CD4-positive, CD25-positive, alpha-beta regulatory T cell (primary cell): Measurements from ENCODE around the gene IL36A. TPM values are rescaled to one million over a fixed set of nuclear protein-coding genes. Genes with fewer than 3 reads are reported as not detected.

Source experiments
- ATAC-seq, 2 donors: fragments of 150-1000 bp; cut with Tn5 transposase; one replicate each; pipeline ENCODE4 v1.10.0; 2021; ENCODE audit warnings: low read depth in 2 of 2, moderate number of reproducible peaks in 2 of 2, moderate library complexity in 1 of 2
- DNase-seq, 3 donors: peaks; one replicate each; pipeline versions ENCODE4 v3.0.0 to v3.0.0-alpha.2; 2012 to 2022; ENCODE audit warnings: mixed read lengths in 1 of 3
- H3K27ac ChIP-seq: one replicate; pipeline ENCODE4 v1.7.0; 2013; ENCODE audit warnings: mild to moderate bottlenecking, low read length; ENCODE audit not compliant: insufficient read depth, poor library complexity, severe bottlenecking
- H3K27me3 ChIP-seq: one replicate; pipeline ENCODE4 v1.7.0; 2013; ENCODE audit warnings: low read length; ENCODE audit not compliant: control insufficient read depth, insufficient read depth
- H3K36me3 ChIP-seq: one replicate; pipeline ENCODE4 v1.7.0; 2013; ENCODE audit warnings: mild to moderate bottlenecking, low read length, moderate library complexity; ENCODE audit not compliant: control insufficient read depth, insufficient read depth
- H3K4me1 ChIP-seq: 2 replicates; pipeline ENCODE4 v1.7.0; 2013; ENCODE audit warnings: mild to moderate bottlenecking, low read length; ENCODE audit not compliant: insufficient read depth, control insufficient read depth, poor library complexity, severe bottlenecking
- H3K4me3 ChIP-seq: one replicate; pipeline ENCODE4 v1.7.0; 2013; ENCODE audit warnings: low read depth, mild to moderate bottlenecking, low read length, moderate library complexity
- H3K9me3 ChIP-seq, 2 experiments: 1 replicate in 1 of 2; 2 replicates in 1 of 2; pipeline ENCODE4 v1.7.0; 2013; ENCODE audit warnings: low read length in 2 of 2, mild to moderate bottlenecking in 1 of 2, moderate library complexity in 1 of 2; ENCODE audit not compliant: control insufficient read depth in 2 of 2
- H3K27ac Mint-ChIP-seq, 3 donors: one replicate each; pipeline ENCODE4 v1.8.0; 2020 to 2022; ENCODE audit warnings: mild to moderate bottlenecking in 3 of 3, mixed read lengths in 3 of 3, moderate library complexity in 2 of 3
- H3K27me3 Mint-ChIP-seq: one replicate; pipeline ENCODE4 v1.8.0; 2022; ENCODE audit warnings: mild to moderate bottlenecking, mixed read lengths
- H3K36me3 Mint-ChIP-seq: one replicate; pipeline ENCODE4 v1.8.0; 2020; ENCODE audit warnings: mixed read lengths
- H3K4me1 Mint-ChIP-seq, 4 donors: one replicate each; pipeline ENCODE4 v1.8.0; 2020 to 2022; ENCODE audit warnings: mixed read lengths in 4 of 4, mild to moderate bottlenecking in 1 of 4
- H3K4me3 Mint-ChIP-seq, 4 donors: one replicate each; pipeline ENCODE4 v1.8.0; 2020 to 2022; ENCODE audit warnings: mild to moderate bottlenecking in 4 of 4, mixed read lengths in 4 of 4, moderate library complexity in 3 of 4
- H3K9me3 Mint-ChIP-seq, 7 donors: one replicate each; pipeline ENCODE4 v1.8.0; 2020 to 2022; ENCODE audit warnings: mixed read lengths in 7 of 7, mild to moderate bottlenecking in 3 of 7, moderate library complexity in 2 of 7
- polyA plus RNA-seq, 4 donors: library from polyadenylated mRNA; unstranded; fragments of 300-500 nt; fragmentation: Illumina TruSeq; gene quantifications; one replicate each; pipeline ENCODE4 v1.2.3, GENCODE V29; 2021
- total RNA-seq: library from RNA; stranded (reverse); gene quantifications from one replicate; pipeline ENCODE4 v1.2.3, GENCODE V29; 2022

Gene IL36A
- total RNA-seq, result not detected
- polyA plus RNA-seq, result under 1 TPM in 3 of 4 donors, not detected in 1; 0.38 to 0.42 (median 0.42) TPM

GRCh38 chr2:113005030-113005509 is at the start of gene IL36A:
TSS of gene IL36A (plus strand) at chr2:113005459. CDS start at chr2:113005872, 413 bp downstream.
- Histone ChIP-seq H3K4me1 (no peaks in the 10 kb centered on the region), H3K27me3 (no peaks in the 10 kb centered on the region), H3K4me3 (no peak within 1 kb of the TSS), H3K9me3 (peaks cover 14% of the 10 kb centered on the region in 2 experiments), H3K27ac (no peak within 1 kb of the TSS), H3K36me3 (no peaks in the 10 kb centered on the region)
- Mint-ChIP-seq H3K4me1 (peaks cover 0 to 2% (median 0%) of the 10 kb centered on the region in 4 donors), H3K27ac (peak within 1 kb of the TSS in 2 of 3 donors; percentile 23 to 71), H3K36me3 (peaks cover 10% of the 10 kb centered on the region), H3K4me3 (no peak within 1 kb of the TSS), H3K9me3 (peaks cover 0 to 17% (median 8%) of the 10 kb centered on the region in 7 donors), H3K27me3 (peaks cover 10% of the 10 kb centered on the region)
- DNase-seq, result no peak
- ATAC-seq, result no peak

- ATAC-seq, result no peak
- Histone ChIP-seq H3K27me3 (peaks cover 3% of the 10 kb centered on the region), H3K4me3 (no peak overlapping the region), H3K9me3 (no peaks in the 10 kb centered on the region), H3K27ac (no peak overlapping the region), H3K36me3 (no peaks in the 10 kb centered on the region), H3K4me1 (no peaks in the 10 kb centered on the region)
- DNase-seq, result no peak
- Mint-ChIP-seq H3K4me3 (no peak overlapping the region), H3K36me3 (no peaks in the 10 kb centered on the region), H3K27ac (no peak overlapping the region), H3K9me3 (no peaks in the 10 kb centered on the region), H3K27me3 (peaks cover 31% of the 10 kb centered on the region), H3K4me1 (no peaks in the 10 kb centered on the region)
Measured at GRCh38 chr2:112957511-112957910, 47.7 kb upstream of the IL36A start.

- no peak overlapping the region for H3K27ac ChIP-seq
- H3K4me1 ChIP-seq, result no peaks in the 10 kb centered on the region
- ATAC-seq (peak; percentile 74 to 76), DNase-seq (peak in 2 of 3 donors; percentile 53 to 68)
- no peaks in the 10 kb centered on the region for H3K4me1 Mint-ChIP-seq
- no peaks in the 10 kb centered on the region for H3K9me3 Mint-ChIP-seq
- H3K36me3 ChIP-seq, result no peaks in the 10 kb centered on the region
- peaks cover 20% of the 10 kb centered on the region for H3K27me3 Mint-ChIP-seq
- H3K4me3 Mint-ChIP-seq, result no peak overlapping the region
- no peak overlapping the region for H3K27ac Mint-ChIP-seq
- H3K27me3 ChIP-seq, result peaks cover 3% of the 10 kb centered on the region
- H3K36me3 Mint-ChIP-seq, result no peaks in the 10 kb centered on the region
- H3K9me3 ChIP-seq, result no peaks in the 10 kb centered on the region
- H3K4me3 ChIP-seq, result no peak overlapping the region
Measured at GRCh38 chr2:112958428-112959108, 46.7 kb upstream of the IL36A start.

GRCh38 chr2:112959109-112959812 is 46.0 kb upstream of the IL36A start:
- Histone ChIP-seq H3K4me3 (no peak overlapping the region), H3K4me1 (no peaks in the 10 kb centered on the region), H3K27me3 (peaks cover 3% of the 10 kb centered on the region), H3K36me3 (no peaks in the 10 kb centered on the region), H3K9me3 (no peaks in the 10 kb centered on the region), H3K27ac (no peak overlapping the region)
- no peaks in the 10 kb centered on the region for H3K36me3 Mint-ChIP-seq
- no peaks in the 10 kb centered on the region for H3K4me1 Mint-ChIP-seq
- H3K27me3 Mint-ChIP-seq, result peaks cover 15% of the 10 kb centered on the region
- H3K27ac Mint-ChIP-seq, result no peak overlapping the region
- no peak for ATAC-seq
- no peak overlapping the region for H3K4me3 Mint-ChIP-seq
- no peak for DNase-seq
- H3K9me3 Mint-ChIP-seq, result no peaks in the 10 kb centered on the region

GRCh38 chr2:112960230-112960825 is 44.9 kb upstream of the IL36A start:
- ATAC-seq, result no peak
- Histone ChIP-seq H3K36me3 (no peaks in the 10 kb centered on the region), H3K4me3 (no peak overlapping the region), H3K9me3 (no peaks in the 10 kb centered on the region), H3K4me1 (no peaks in the 10 kb centered on the region), H3K27ac (no peak overlapping the region), H3K27me3 (peaks cover 1% of the 10 kb centered on the region)
- no peak for DNase-seq
- no peak overlapping the region for H3K27ac Mint-ChIP-seq
- H3K4me1 Mint-ChIP-seq, result no peaks in the 10 kb centered on the region
- no peaks in the 10 kb centered on the region for H3K9me3 Mint-ChIP-seq
- peaks cover 9% of the 10 kb centered on the region for H3K27me3 Mint-ChIP-seq
- H3K4me3 Mint-ChIP-seq, result no peak overlapping the region
- no peaks in the 10 kb centered on the region for H3K36me3 Mint-ChIP-seq

- peaks cover 8% of the 10 kb centered on the region for H3K27me3 Mint-ChIP-seq
- no peaks in the 10 kb centered on the region for H3K36me3 Mint-ChIP-seq
- DNase-seq (no peak), ATAC-seq (no peak)
- peaks cover 0 to 3% (median 0%) of the 10 kb centered on the region in 7 donors for H3K9me3 Mint-ChIP-seq
- no peak overlapping the region for H3K4me3 Mint-ChIP-seq
- H3K36me3 ChIP-seq, result no peaks in the 10 kb centered on the region
- H3K4me1 ChIP-seq, result no peaks in the 10 kb centered on the region
- no peak overlapping the region for H3K27ac ChIP-seq
- H3K4me1 Mint-ChIP-seq, result no peaks in the 10 kb centered on the region
- no peak overlapping the region for H3K27ac Mint-ChIP-seq
- no peak overlapping the region for H3K4me3 ChIP-seq
- peaks cover 7% of the 10 kb centered on the region for H3K27me3 ChIP-seq
- H3K9me3 ChIP-seq, result no peaks in the 10 kb centered on the region
Measured at GRCh38 chr2:112962308-112963175, 42.7 kb upstream of the IL36A start.

- H3K4me1 ChIP-seq, result peaks cover 7% of the 10 kb centered on the region
- no peak overlapping the region for H3K4me3 ChIP-seq
- H3K9me3 ChIP-seq, result no peaks in the 10 kb centered on the region
- H3K36me3 ChIP-seq, result no peaks in the 10 kb centered on the region
- DNase-seq (no peak), ATAC-seq (no peak)
- H3K27ac ChIP-seq, result no peak overlapping the region
- no peak overlapping the region for H3K27ac Mint-ChIP-seq
- H3K27me3 Mint-ChIP-seq, result peaks cover 33% of the 10 kb centered on the region
- H3K27me3 ChIP-seq, result peaks cover 7% of the 10 kb centered on the region
- peaks cover 0 to 6% (median 0%) of the 10 kb centered on the region in 7 donors for H3K9me3 Mint-ChIP-seq
- peaks cover 6 to 13% (median 7%) of the 10 kb centered on the region in 4 donors for H3K4me1 Mint-ChIP-seq
- H3K4me3 Mint-ChIP-seq, result no peak overlapping the region
- no peaks in the 10 kb centered on the region for H3K36me3 Mint-ChIP-seq
Measured at GRCh38 chr2:112967023-112967422, 38.2 kb upstream of the IL36A start.
